Hematopoietic multipotent progenitor cell treated with erythropoietin and hydrocortisone succinate and interleukin-3 and kit ligand, for 6 days (in vitro differentiated cells): ENCODE data around the gene SUN5.
A peak's percentile ranks its signal among the peaks of the same experiment; 100 is the strongest.

ENCODE experiments used
- DNase-seq: peaks from one replicate; pipeline ENCODE4 v3.0.0-alpha.2; 2015

The SUN5 gene

GRCh38 chr20:33013701-33014326 lies 9.6 kb upstream of the SUN5 start:
- no peak for DNase-seq

GRCh38 chr20:33012327-33013189 lies 8.3 kb upstream of the SUN5 start:
- no peak for DNase-seq

GRCh38 chr20:33010674-33011449 lies 6.6 kb upstream of the SUN5 start:
- DNase-seq, result no peak

GRCh38 chr20:33010133-33010504 lies 5.9 kb upstream of the SUN5 start:
- DNase-seq, result no peak

- DNase-seq, result no peak
These were observed 5.2 kb upstream of the SUN5 start for GRCh38 chr20:33009214-33010132.

GRCh38 chr20:33008336-33009213 lies 4.3 kb upstream of the SUN5 start:
- no peak for DNase-seq

GRCh38 chr20:33007376-33008335 lies 3.4 kb upstream of the SUN5 start, which contains the start of gene BPIFB2:
TSS of gene BPIFB2 (plus strand) at chr20:33007704. CDS start at chr20:33008575, 871 bp downstream.
- DNase-seq, result no peak

- no peak for DNase-seq
These were observed 2.6 kb upstream of the SUN5 start for GRCh38 chr20:33006776-33007375.

GRCh38 chr20:33005908-33006775 lies 1.9 kb upstream of the SUN5 start:
- DNase-seq, result no peak

GRCh38 chr20:33005132-33005566 lies 916 bp upstream of the SUN5 start:
- peak; percentile 53 for DNase-seq

- DNase-seq, result no peak
These were observed 2.0 kb downstream of the SUN5 start for GRCh38 chr20:33002087-33002808.

GRCh38 chr20:33000802-33001466 lies 3.3 kb downstream of the SUN5 start:
- DNase-seq, result no peak

- DNase-seq, result peak; percentile 52
These were observed 4.5 kb downstream of the SUN5 start for GRCh38 chr20:32999603-33000250.

GRCh38 chr20:32997431-32997830 lies 6.8 kb downstream of the SUN5 start:
- no peak for DNase-seq

- no peak for DNase-seq
These were observed 8.4 kb downstream of the SUN5 start for GRCh38 chr20:32995802-32996201.

- no peak for DNase-seq
These were observed 10.7 kb downstream of the SUN5 start for GRCh38 chr20:32993496-32994050.
